Mesenteric fat pad (tissue), 1 donor: ENCODE results near the gene PKIB. TPM values are rescaled to one million over a fixed set of nuclear protein-coding genes. Genes with fewer than 3 reads are reported as not detected.

Source experiments
- DNase-seq: peaks from one replicate; pipeline ENCODE4 v3.0.0-alpha.2; 2020; ENCODE audit warnings: low spot score
- total RNA-seq: library from RNA; stranded (reverse); fragmentation: NEBNext Ultra II Directional; extraction: Animal tissue kit (Norgen Biotek cat#: 25700); gene quantifications from one replicate; pipeline ENCODE4 v1.2.1, GENCODE V29; 2021
- donor health status: DM: yes; HTN: yes; CAD: no.

The PKIB gene
- total RNA-seq, 1 donor from 2014 or later, result 1.00 TPM

DNA sequence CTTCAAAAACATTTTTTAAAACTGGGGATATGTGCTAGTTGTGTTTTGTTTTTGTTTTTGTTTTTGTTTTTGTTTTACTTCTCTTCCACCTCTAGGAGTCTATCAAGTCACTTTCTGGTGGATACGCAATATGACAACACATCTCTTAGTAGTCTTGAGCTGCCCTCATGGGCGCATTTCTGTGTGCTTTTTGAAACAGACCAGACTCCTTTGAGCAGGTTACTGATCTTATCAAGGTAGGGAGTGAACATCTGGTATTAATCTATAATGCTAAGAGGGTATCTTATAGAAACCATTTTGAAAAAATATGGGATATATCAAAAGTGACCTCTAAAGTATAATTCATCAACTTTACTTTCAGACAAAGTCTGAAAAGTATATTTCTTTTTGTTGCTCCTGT is 56.2 kb downstream of the PKIB start:
- DNase-seq, result no peak

DNA sequence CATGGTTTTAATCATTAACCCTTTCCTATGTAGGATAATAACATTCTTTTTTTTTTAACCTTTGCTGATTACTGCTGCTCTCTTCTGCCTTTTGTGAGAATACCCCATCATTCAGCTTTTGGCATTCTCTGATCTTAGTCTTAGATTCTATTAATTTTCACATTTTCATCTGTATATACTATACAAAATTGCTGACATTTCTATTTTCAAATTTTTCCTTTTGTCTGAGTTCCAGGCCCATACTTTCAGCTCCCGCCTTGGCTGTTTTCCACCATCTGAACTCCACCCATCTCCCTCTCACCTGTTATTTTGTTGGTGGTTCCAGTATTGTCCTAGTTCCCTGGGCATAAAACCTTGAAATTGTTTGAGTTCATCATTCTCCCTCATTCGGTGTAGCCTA is 59.2 kb downstream of the PKIB start:
- no peak for DNase-seq

DNA sequence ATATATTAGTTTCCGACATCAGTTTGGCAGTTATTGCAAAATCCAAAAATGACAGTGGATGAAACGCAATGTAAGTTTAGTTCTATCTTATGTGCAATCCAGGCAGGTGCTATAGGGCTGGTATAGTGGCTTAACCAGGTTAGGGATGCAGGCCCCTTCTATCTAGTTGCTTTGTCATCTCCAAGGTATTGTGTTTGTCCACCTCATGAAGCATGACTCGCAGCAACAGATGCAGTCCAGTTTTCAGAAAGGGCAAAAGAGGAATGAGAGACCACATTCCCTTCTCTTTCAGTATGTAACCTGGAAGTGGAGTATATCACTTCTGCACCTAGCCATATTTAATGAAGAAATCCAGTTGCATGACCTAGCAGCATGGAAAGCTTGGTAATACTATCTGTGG is 59.7 kb downstream of the PKIB start:
- no peak for DNase-seq

DNA sequence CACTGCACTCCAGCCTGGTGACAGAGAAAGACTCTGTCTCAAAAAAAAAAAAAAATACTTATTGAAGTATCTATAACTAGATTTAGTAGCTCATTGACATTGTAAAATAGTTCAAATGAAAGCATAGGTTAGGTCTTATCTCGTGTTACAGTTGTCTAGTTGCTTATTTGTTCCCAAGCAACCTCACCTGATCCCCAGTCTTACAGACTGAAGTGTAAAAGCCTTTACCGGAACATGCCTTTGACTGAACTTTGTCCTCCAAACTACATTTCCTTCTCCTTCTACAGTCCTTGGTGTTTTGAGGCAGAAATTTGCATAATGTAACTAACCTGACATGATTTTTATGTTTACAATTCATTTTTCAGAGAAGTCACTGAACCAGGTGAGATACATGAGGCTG is 61.0 kb downstream of the PKIB start:
- no peak for DNase-seq

DNA sequence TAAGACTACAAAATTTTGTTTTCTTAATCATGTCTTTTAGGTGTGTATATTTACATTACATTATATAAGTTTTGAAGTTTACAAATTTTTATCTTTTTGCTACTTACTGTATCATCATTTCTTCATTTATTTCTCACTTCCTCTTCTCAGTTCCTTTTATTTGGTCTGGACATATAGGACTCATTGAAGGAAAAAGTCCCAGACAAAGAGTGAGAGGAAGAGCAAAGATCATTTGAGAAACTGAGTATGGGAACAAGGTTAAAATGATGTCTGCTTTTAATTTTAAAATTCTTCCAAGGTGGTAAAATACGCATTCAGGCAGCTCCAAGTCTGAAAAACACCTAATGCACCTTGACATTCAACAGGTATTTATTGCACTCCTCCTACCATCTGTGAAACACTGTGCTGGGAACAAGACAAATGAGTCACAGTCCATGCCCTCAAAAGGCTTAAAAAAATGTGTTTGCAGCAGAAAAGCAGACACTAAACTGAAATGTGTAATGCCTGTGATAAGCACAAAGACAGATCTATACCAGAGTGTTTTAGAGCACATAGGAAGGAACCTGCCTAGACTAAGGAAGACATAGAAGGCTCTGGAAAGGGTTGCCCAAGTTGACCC is 63.2 kb downstream of the PKIB start:
- DNase-seq, result no peak

DNA sequence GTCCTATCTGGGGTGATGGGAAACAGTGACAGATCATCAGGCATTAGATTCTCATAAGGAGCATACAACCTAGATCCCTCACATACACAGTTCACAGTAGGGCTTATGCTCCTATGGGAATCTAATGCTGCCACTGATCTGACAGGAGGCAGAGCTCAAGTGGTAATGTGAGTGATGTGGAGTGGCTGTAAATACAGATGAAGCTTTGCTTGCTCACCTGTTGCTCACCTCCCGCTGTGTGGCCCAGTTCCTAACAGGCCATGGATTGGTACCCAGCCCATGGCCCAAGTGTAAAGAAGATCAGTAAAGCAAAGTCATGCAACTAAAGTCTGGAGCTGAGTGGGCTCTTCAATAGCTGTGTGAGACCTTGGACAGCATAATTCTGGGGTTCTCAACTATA is 65.9 kb downstream of the PKIB start:
- no peak for DNase-seq

DNA sequence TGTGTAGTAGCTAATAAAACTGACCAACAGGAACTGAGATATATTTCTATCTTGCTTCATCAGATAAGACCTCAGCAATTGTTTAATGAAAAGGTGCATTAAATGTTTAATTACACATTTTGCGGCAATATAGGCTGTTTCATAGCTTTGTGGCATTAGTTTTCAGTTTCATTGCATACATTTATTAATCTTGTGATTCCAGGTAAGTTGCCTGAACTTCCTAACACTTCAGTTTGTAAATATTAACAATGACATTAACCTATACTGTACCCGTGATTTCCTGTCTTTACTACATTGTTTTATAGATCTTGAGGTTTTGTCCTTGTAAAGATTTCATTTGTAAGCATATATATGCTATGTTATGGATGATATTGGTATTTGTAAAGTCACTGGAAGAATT is 66.5 kb downstream of the PKIB start:
- DNase-seq, result no peak

DNA sequence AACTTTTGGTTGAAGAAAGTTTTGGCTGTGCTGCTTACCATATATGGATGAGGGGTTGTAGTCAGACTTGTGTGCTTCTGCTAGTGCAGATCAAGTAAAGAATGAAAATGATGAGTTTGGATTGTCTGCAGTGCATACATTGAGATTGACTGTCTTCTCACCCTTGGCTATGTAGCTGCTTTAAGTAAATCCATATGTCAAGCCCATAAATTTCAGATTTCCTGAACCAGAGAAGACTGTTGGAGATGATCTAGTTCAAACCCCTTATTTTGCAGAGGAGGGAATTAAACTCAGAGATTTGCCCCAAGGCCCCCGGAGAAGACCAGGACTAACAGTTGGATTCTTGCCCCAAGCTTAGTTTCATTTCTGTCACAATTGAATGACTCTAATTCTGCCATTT is 67.2 kb downstream of the PKIB start:
- no peak for DNase-seq

DNA sequence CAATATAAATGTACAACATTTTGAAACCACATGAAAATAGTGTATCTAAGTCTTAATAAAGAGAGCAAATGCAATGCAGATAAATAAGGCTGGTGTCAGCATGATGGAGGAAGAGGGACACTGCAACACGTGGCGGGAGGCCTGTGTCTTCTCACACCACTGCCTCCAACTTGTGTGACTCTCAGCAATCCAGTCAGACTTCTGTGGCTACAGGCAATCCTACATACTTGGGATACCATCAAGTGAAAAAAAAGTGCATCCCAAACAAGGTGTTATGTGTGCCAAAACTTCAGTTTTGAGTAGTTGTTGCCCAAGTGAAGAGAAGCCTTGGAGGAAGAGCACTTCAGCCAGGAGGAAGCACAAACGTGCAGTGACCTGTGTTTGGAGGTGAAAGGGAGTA is 68.6 kb downstream of the PKIB start:
- no peak for DNase-seq

DNA sequence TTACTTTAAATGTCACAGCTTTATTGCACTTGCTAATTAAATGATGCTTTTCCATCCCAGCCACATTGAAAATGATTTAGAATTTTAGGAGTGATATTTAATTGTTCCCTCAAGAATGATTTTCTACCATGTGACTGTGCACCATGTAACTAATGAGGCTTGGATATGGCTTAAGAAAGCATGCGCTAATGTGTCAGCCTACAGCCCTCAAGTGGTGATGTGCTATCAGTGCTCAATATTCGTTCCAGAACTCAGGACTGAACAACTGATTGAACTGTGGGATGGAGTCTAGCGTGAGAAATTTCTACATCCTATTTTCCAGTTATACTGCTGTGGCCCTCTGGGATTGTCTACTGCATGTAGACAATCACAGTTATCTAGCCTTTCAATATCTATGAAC is 71.5 kb downstream of the PKIB start:
- no peak for DNase-seq

DNA sequence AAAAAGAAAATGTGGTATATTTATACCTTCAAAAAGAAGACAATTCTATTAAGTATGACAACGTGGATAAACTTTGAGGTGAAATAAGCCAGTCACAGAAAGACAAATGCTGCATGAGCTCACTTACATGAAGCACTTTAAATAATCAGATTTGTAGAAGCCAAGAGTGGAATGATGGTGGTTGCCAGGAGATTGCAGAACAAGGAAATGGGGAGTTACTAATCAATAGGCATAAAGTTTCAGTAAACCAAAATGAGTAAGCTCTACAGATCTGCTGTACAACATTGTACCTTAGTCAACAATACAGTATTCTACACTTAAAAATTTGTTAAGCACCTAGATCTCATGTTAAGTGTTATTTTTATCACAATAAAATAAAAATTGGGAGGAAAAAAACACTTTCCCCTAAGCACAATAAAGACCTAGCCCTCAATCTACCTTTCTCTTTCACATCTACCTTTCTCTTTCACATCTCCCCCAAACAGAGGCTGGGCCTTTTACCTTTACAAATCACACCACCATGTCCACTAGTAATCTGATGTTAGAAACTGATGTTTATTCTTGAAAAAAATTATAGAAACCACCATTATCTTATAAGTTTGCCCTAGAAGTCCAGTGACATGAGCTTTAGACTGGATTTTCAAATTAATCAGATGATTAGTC is 73.9 kb downstream of the PKIB start:
- no peak for DNase-seq

DNA sequence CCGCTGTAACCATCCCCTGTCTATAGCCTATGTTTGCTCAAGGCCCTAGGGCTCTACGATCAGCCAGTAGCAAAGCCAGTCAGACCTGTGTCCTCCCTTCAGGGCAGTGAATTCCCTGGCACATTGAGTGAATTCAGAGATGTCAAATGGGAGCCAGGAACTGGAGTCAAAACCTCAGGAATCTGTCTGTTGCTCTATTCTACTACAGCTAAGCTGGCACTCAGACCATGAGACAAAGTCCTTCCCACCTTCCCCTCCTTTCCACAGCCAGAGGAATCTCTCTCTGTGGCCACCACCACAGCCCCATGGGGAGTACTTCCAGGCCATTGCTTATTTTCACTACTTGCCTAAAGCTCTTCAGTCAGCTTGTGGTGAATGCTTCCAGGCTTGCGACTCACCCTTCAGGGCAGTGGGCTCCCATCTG is 82.0 kb downstream of the PKIB start:
- DNase-seq, result no peak

DNA sequence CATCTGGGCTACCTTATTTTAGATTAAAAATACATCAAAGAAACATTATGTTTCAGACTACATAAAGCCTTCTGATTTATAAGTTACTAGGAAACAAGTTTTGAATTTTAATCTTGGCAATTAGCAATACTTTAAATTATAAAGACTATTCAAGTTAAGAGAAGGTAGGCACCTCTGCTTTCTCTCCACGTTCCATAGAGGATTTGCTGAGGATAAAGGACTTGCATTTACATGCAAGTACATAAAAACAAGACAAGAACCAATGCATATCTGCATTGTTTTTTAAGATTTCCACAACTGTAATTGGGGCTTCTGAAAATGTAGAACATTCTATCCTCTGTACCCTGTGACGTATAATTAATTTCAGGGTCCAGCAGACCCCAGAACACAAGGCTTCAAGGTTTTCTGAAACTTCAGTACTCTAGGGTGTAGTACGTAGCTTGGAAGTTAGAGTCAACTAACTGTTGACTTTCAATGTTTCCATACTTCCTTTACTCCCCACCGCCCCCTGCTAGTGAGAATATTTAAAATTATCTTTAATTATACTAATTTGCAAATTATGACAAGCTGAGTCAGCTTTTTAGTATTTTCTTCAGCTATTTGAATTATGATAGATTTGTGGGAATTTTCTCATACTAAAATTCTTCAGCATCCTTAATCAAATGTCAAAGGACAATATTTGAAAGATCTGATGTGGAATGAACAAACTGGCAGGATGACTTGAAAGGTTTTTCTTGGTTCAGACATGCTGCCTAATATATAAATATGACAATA is 82.8 kb downstream of the PKIB start:
- DNase-seq, result no peak

DNA sequence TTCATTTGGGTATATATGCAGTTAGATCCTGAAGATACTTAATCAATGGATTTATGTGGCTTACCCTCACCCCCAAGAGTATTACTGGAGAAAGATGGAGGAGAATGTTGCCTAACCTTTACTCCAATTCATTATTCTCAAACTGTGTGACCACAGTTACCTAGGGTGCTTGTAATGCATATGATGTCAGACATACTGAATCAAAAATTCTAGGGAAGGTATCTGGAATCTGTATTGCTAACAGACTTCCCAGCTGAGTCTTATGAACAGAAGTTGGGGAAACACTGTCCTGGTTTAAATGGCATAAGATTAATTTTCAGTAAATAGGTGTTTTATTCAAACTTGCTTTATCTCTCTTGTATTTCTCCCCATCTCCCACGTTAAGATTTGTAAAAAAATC is 83.9 kb downstream of the PKIB start:
- DNase-seq, result no peak

DNA sequence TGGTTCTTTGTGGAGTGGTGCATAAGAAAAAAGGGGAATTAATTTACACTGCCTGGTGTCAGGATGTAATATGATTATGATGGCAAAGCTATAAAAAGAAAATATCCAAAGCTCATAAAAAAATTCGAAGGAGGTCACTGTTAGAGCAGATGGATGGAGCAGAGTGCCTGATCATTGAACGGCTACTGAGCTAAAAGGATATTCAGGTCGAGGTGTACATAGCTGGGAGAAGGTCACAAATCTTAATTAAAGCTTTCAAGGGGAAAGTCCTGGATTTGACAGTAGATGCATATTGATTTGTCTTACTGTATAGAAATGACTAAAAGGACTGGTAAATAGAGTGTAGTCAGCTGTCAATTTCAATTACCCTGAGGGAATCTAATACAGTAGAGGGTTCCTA is 84.4 kb downstream of the PKIB start:
- no peak for DNase-seq

DNA sequence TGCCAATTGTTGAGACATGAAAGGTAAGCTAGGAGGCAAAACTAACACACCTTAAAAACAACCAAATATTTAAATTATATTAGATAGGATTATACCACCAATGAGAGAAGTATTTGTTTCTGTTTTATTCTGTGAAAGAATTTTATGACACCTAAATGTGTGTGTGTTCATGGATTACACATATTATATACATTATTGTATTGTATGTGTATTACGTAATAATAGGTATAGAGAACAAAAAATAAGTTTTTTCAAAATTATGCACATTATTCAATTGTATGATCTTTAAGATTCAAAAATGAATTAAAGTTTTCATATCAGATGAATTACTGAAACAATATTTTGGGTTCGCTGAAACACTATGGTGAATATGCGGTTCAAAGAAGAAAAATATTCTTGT is 85.0 kb downstream of the PKIB start:
- no peak for DNase-seq

DNA sequence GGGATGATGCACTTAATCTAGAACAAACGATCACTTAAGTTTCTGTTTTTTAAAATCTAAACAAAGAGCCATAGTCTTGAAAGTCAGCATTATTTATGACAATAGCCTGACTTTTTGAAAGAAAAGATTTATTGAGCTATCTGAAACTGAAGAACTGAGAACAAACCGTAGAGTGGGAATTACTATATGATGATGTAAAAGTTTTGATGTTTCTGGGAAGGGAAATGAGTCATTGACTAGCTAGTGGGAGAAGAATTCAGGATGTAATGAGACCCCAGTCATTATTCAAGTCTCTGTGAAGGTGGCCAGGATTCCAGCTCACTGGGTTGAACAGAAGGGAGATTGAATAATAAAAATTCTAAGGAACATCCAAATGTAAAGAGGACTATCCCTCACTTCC is 85.9 kb downstream of the PKIB start:
- no peak for DNase-seq

DNA sequence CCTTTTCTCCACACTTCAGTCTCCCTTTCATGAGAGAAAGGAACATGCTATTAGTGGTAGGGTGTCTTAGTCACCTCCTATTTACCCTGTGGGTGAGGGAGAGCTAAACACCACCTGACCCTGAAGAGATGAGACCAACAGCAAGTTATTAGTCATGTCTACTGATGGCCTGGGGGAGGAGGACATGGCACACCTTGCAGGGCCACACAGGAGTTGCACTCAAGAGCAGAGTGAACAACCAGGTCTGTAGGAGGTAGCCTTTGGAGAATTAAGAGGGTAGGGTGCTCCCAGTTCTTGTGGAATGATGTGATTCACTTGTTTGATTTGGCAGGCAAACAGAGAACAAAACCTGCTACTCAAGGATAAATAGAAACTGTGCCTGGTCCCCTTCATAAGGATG is 86.6 kb downstream of the PKIB start:
- no peak for DNase-seq

DNA sequence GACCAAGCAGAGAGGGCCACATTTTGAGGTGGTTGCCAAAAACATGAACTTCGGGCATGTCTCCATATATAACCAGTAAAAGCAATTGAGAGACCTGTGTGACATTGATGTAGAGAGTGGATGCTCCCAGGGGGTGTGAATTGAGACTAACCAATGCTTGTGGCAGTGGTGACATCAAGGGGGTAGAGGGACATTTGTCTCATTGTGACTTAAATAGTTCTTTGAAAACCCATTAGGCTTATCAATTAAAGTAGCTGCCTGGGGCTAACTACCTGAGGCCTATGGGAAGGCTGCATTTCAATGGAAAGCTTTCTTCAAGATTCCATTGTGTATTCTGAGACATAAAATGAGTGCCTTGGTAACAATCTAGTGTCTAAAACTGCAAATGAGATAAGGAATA is 87.3 kb downstream of the PKIB start:
- DNase-seq, result no peak

DNA sequence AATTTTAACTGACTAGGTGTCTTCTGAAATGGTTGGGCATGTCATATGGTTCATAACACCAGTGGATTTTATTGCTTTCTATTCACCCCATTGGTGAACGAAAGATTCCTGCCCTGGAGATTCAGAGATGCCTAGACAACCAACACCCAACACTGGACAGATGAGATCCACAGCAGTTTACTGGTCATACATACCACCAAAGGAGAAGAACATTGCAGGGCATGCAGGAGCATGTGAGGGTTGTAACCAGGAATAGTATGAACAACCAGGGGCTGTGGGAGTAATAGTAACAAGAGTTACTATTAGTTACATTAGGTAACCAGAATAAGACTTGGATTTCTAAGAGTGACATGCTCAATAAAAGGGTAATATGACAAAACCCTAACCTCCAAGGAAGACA is 91.5 kb downstream of the PKIB start:
- no peak for DNase-seq

DNA sequence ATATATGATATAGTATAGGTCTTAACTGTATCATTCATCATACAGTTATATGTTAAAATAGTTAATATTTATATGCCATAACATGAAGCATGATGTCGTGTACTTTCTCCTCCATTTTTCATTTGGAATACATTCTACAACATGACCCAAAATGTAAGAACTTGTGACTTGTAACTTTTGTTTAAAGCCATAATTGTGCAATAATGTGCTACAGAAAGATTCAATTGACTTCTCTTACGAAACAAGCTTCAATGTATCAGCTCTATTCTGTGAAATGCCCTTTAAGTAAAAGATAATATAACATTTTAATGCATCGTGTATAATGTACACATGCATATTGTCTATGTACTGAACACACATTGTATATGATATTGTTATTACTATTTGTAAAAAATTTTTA is 92.6 kb downstream of the PKIB start:
- DNase-seq, result no peak

DNA sequence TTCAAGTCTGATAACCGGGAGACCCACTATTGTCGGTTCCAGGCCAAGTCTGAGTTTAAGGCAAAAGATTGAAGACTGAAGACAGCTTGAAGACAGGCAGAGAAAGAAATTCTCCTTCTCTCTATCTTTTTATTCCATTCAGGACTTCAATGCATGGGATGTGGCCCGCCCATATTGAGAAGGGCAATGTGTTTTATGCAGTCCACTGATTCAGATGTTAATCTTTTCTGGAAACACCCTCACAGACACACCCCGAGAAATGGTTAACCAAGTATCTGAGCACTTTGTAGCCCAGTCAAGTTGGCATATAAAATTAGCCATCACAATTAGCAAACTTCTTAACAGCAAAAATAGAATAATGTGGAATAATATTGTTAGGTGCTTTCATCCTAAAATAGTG is 93.9 kb downstream of the PKIB start:
- DNase-seq, result no peak
